ENCODE measurements around the gene RBM15B.

DNA sequence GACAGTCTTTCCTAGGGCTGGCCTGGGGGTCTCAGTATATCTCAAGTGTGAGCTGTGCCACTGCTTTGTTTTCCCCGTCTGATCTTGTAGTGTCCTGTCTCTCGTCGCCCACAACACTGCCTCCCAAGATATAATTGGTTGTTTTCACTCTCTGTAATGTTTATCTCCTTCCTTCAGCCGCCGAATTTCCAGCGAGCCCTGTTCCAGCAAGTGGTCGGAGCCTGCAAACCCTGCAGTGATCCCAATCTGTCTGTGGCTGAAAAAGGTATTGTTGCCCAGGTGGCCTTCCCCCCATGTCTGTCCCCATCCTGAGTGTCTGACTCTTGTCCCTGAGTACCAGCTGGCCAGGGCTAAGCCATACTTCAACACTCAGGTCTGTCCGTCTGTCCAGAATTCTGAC lies 15.5 kb upstream of the RBM15B start:
- TF ChIP-seq CTCF (IDR thresholded peaks at IDR 0.05): no peak
- TF ChIP-seq POLR2A (IDR thresholded peaks at IDR 0.05): no peak
- no peak for TF ChIP-seq POLR2AphosphoS5 (IDR thresholded peaks at IDR 0.05)
